Transverse colon (tissue), 4 donors: ENCODE results near the gene PLXNC1. TPM values are rescaled to one million over a fixed set of nuclear protein-coding genes. Genes with fewer than 3 reads are reported as not detected.

ENCODE experiments used
- DNase-seq: peaks from one replicate; pipeline ENCODE4 v3.0.0-alpha.2; 2019
- H3K27ac ChIP-seq, 4 donors: fragments of 200-600 bp; sonication (generic); 2 replicates each; pipeline ENCODE4 v1.5.1; 2016 to 2018; ENCODE audit warnings: inconsistent platforms in 4 of 4
- H3K27me3 ChIP-seq: fragments of 200-600 bp; sonication (generic); 2 replicates; pipeline ENCODE4 v1.5.1; 2017; ENCODE audit warnings: inconsistent platforms
- H3K36me3 ChIP-seq, 4 donors: fragments of 200-600 bp; sonication (generic); 2 replicates each; pipeline ENCODE4 v1.5.1; 2017 to 2019; ENCODE audit warnings: inconsistent platforms in 4 of 4
- H3K4me1 ChIP-seq, 4 donors: fragments of 200-600 bp; sonication (generic); 2 replicates each; pipeline ENCODE4 v1.5.1; 2017 to 2020; ENCODE audit warnings: inconsistent platforms in 4 of 4
- H3K4me3 ChIP-seq, 4 donors: fragments of 200-600 bp; sonication (generic); 1 replicate in 1 of 4; 2 replicates in 3 of 4; pipeline versions ENCODE4 v1.5.1 to v1.6.1; 2017 to 2019; ENCODE audit warnings: inconsistent platforms in 4 of 4
- H3K9me3 ChIP-seq, 2 donors: fragments of 200-600 bp; sonication (generic); 2 replicates each; pipeline ENCODE4 v1.5.1; 2017 to 2019; ENCODE audit warnings: inconsistent platforms in 2 of 2
- EP300 ChIP-seq: sonication (generic); formaldehyde crosslinking; IDR thresholded peaks from one replicate; pipeline ENCODE4 v1.6.1; 2017; ENCODE audit warnings: antibody characterized with exemption, low read depth
- POLR2A ChIP-seq: fragments of 450-650 bp; IDR thresholded peaks from one replicate; pipeline ENCODE4 v1.6.1; 2016; ENCODE audit warnings: antibody characterized with exemption, mild to moderate bottlenecking, moderate library complexity
- POLR2AphosphoS5 ChIP-seq, 3 donors: sonication (generic); formaldehyde crosslinking; IDR thresholded peaks; one replicate each; pipeline ENCODE4 v1.6.1; 2016; ENCODE audit warnings: antibody characterized with exemption in 3 of 3
- WGBS, 2 donors: methylation state at CpG; one replicate each; pipeline ENCODE4 v1.1.5; 2018; ENCODE audit warnings: low coverage in 1 of 2; 5-methylcytosine and 5-hydroxymethylcytosine counted together
- in situ Hi-C, 4 donors: fragments of 200-750 bp; cut with MboI; loops; one replicate each; pipeline versions ENCODE4 v1.15.0 to v1.15.1; 2017; ENCODE audit warnings: low sequenced_read_pairs in 3 of 4, low pct_ligation_motif_present in 1 of 4, low pct_unique_long_range_greater_than_20kb in 1 of 4
- intact Hi-C: fragments of 100-400 bp; cut with DNase I; formaldehyde crosslinking; loops from one replicate; pipeline ENCODE4 v1.15.1; 2023; ENCODE audit warnings: low total_unique reads
- total RNA-seq, 4 donors: library from RNA; depleted of rRNA; stranded (reverse); fragments of >200 nt; gene quantifications; one replicate each; pipeline ENCODE4 v1.1.0, GENCODE V29; 2016
- TF ChIP-seq, protein P1 (sequence below), 5 experiments: fragments of 200-600 bp in 3 of 5; fragments of 450-650 bp in 2 of 5; sonication (generic) in 3 of 5; IDR thresholded peaks; 1 replicate in 2 of 5; 2 replicates in 3 of 5; pipeline ENCODE4 v1.5.1; 2016 to 2017; ENCODE audit warnings: antibody characterized with exemption in 5 of 5, inconsistent platforms in 3 of 5, mild to moderate bottlenecking in 2 of 5, moderate library complexity in 1 of 5

The PLXNC1 gene
- total RNA-seq, 4 donors from 2014 or later = 3.3 to 12.7 (median 6.8) TPM

GRCh38 chr12:94290353-94290752 lies 142.0 kb downstream of the PLXNC1 start:
- Histone ChIP-seq H3K4me3 (no peak overlapping the region), H3K27me3 (no peaks in the 10 kb centered on the region), H3K4me1 (peaks cover 4 to 22% (median 15%) of the 10 kb centered on the region in 4 donors), H3K9me3 (no peaks in the 10 kb centered on the region), H3K27ac (peak overlapping the region in 3 of 4 donors; percentile 35 to 45 (median 39)), H3K36me3 (no peaks in the 10 kb centered on the region)
- DNase-seq = no peak
- in situ Hi-C loops (no loop called here), intact Hi-C loops (no loop called here)
- TF ChIP-seq EP300 (no peak), POLR2AphosphoS5 (IDR thresholded peaks at IDR 0.05) (no peak), POLR2A (no peak)
- TF ChIP-seq, protein P1, sequence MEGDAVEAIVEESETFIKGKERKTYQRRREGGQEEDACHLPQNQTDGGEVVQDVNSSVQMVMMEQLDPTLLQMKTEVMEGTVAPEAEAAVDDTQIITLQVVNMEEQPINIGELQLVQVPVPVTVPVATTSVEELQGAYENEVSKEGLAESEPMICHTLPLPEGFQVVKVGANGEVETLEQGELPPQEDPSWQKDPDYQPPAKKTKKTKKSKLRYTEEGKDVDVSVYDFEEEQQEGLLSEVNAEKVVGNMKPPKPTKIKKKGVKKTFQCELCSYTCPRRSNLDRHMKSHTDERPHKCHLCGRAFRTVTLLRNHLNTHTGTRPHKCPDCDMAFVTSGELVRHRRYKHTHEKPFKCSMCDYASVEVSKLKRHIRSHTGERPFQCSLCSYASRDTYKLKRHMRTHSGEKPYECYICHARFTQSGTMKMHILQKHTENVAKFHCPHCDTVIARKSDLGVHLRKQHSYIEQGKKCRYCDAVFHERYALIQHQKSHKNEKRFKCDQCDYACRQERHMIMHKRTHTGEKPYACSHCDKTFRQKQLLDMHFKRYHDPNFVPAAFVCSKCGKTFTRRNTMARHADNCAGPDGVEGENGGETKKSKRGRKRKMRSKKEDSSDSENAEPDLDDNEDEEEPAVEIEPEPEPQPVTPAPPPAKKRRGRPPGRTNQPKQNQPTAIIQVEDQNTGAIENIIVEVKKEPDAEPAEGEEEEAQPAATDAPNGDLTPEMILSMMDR (IDR thresholded peaks at IDR 0.05) = no peak
- WGBS, 2 donors = 63 to 76% methylated on average over 3 to 4 of the region's 4 CpGs

GRCh38 chr12:94297096-94297699 lies 148.8 kb downstream of the PLXNC1 start:
- WGBS, 2 donors = 84 to 85% methylated on average over 4 to 6 of the region's 6 CpGs
- intact Hi-C loops (no loop called here), in situ Hi-C loops (no loop called here)
- TF ChIP-seq EP300 = no peak
- Histone ChIP-seq H3K27me3 (no peaks in the 10 kb centered on the region), H3K4me3 (no peak overlapping the region), H3K9me3 (no peaks in the 10 kb centered on the region), H3K27ac (peak overlapping the region in 3 of 4 donors; percentile 17 to 67 (median 51)), H3K36me3 (no peaks in the 10 kb centered on the region), H3K4me1 (peaks cover 6 to 33% (median 24%) of the 10 kb centered on the region in 4 donors)
- no peak for DNase-seq

DNA sequence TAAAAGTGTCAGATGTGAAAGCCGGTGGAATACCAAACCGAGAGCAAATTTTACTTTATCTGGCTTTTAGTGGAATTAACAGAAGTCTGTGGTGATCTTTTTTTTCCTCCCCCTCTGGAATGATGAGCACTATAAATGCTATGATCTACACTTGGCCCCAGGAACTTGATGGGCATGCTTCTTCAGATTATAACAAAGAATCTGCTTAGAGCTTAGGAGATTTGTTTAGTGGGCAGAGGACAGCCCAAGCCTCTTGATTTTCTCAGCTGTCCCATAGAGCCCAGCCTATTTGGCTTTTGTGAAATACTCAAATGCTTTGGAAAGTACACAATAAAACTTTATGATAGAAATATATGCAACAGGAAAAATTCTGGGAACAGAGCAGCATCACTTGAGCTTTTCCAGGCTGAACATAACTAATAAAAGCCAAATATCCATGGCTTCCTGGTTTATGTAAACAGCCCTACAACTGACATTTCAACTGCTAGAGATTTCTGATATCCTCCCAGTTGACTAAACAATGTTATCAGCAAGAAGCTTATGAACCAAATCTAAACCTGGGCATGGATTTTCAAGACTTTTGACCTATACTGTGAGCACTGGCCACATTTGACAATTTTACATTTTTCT lies 149.6 kb downstream of the PLXNC1 start:
- in situ Hi-C loops (no loop called here), intact Hi-C loops (no loop called here)
- H3K27me3 ChIP-seq = no peaks in the 10 kb centered on the region
- peak in 2 of 3 donors; percentile 19 to 49 for TF ChIP-seq POLR2AphosphoS5 (IDR thresholded peaks at IDR 0.05)
- no peak for TF ChIP-seq POLR2A
- TF ChIP-seq EP300 = peak; percentile 33
- TF ChIP-seq, protein P1 (IDR thresholded peaks at IDR 0.05) = no peak
- no peaks in the 10 kb centered on the region for H3K9me3 ChIP-seq
- no peak for DNase-seq
- 54 to 67% methylated on average over 2 of the region's 2 CpGs for WGBS, 2 donors
- H3K36me3 ChIP-seq = no peaks in the 10 kb centered on the region
- no peak overlapping the region for H3K4me3 ChIP-seq
- H3K27ac ChIP-seq = peak overlapping the region; percentile 17 to 67 (median 48)
- peaks cover 6 to 33% (median 24%) of the 10 kb centered on the region in 4 donors for H3K4me1 ChIP-seq

GRCh38 chr12:94299846-94300245 lies 151.5 kb downstream of the PLXNC1 start:
- peaks cover 6 to 36% (median 23%) of the 10 kb centered on the region in 4 donors for H3K4me1 ChIP-seq
- H3K36me3 ChIP-seq = no peaks in the 10 kb centered on the region
- H3K4me3 ChIP-seq = no peak overlapping the region
- no peaks in the 10 kb centered on the region for H3K9me3 ChIP-seq
- in situ Hi-C loops (no loop called here), intact Hi-C loops (no loop called here)
- DNase-seq = no peak
- whole genome bisulfite sequencing, 2 donors = 47 to 60% methylated on average over 1 of the region's 1 CpG
- no peaks in the 10 kb centered on the region for H3K27me3 ChIP-seq
- H3K27ac ChIP-seq = peak overlapping the region in 1 of 4 donors; percentile 67
- TF ChIP-seq POLR2AphosphoS5 (IDR thresholded peaks at IDR 0.05) = no peak
- TF ChIP-seq EP300 = no peak

- TF ChIP-seq POLR2A (no peak), POLR2AphosphoS5 (IDR thresholded peaks at IDR 0.05) (no peak), EP300 (no peak)
- TF ChIP-seq, protein P1 (IDR thresholded peaks at IDR 0.05) = no peak
- H3K27me3 ChIP-seq = no peaks in the 10 kb centered on the region
- WGBS, 2 donors = 75 to 80% methylated on average over 1 of the region's 1 CpG
- peaks cover 0 to 10% (median 8%) of the 10 kb centered on the region in 4 donors for H3K4me1 ChIP-seq
- H3K27ac ChIP-seq = no peak overlapping the region
- no peak for DNase-seq
- no peak overlapping the region for H3K4me3 ChIP-seq
- H3K36me3 ChIP-seq = peaks cover 0 to 6% (median 0%) of the 10 kb centered on the region in 4 donors
- no peaks in the 10 kb centered on the region for H3K9me3 ChIP-seq
- in situ Hi-C loops = no loop called here
- intact Hi-C loops = no loop called here
These were observed 155.6 kb downstream of the PLXNC1 start for GRCh38 chr12:94304012-94304411.
